ENCODE measurements around the gene TUBA1B. TPM values are rescaled to one million over a fixed set of nuclear protein-coding genes. Genes with fewer than 3 reads are reported as not detected.

The TUBA1B gene
- total and polyA plus RNA-seq, 2 of the 8 experiments (the other 6 are each of a cell fraction or from before 2014, with no cell fraction given): 2,092 to 6,837 TPM

DNA sequence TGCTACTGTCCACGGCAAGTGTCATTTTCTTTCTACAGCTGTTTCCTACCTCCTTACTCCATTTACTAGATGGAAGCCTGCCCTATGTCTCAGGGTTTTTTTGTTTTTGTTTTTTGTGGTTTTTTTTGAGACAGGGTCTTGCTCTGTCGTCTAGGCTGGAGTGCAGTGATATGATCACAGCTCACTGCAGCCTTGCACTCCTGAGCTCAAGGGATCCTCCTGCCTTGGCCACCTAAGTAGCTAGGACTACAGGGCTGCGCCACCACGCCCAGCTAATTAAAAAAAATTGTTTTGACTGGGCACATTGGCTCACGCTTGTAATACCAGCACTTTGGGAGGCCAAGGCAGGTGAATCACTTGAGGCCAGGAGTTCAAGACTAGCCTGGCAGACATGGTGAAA lies 43.0 kb upstream of the TUBA1B start (continued):
- TF ChIP-seq NANOG (IDR thresholded peaks at IDR 0.05; ENCODE audit: insufficient read depth, low read depth, low read length, poor library complexity, severe bottlenecking) (no peak), CEBPB (IDR thresholded peaks at IDR 0.05; ENCODE audit: low read depth, low read length) (no peak), JUN (IDR thresholded peaks at IDR 0.05; ENCODE audit: low read depth, low read length) (no peak)
- TF ChIP-seq, protein P1, sequence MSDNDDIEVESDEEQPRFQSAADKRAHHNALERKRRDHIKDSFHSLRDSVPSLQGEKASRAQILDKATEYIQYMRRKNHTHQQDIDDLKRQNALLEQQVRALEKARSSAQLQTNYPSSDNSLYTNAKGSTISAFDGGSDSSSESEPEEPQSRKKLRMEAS (IDR thresholded peaks at IDR 0.05): no peak
